Tibial nerve (tissue), 4 donors: ENCODE results near the gene EIF2AK2. TPM values are rescaled to one million over a fixed set of nuclear protein-coding genes. Genes with fewer than 3 reads are reported as not detected.

Source experiments
- DNase-seq, 2 donors: peaks; one replicate each; pipeline ENCODE4 v3.0.0-alpha.2; 2019; ENCODE audit warnings: low spot score in 2 of 2
- H3K27ac ChIP-seq, 4 donors: fragments of 200-600 bp; sonication (generic) in 3 of 4; one replicate each; pipeline ENCODE4 v1.5.1; 2017 to 2019; ENCODE audit warnings: mild to moderate bottlenecking in 1 of 4
- H3K27me3 ChIP-seq, 2 donors: fragments of 200-600 bp; sonication (generic) in 1 of 2; one replicate each; pipeline versions ENCODE4 v1.5.1 to v1.6.0; 2017 to 2019
- H3K36me3 ChIP-seq, 3 donors: fragments of 200-600 bp; sonication (generic); one replicate each; pipeline ENCODE4 v1.5.1; 2018 to 2019
- H3K4me1 ChIP-seq, 4 donors: fragments of 200-600 bp; sonication (generic) in 3 of 4; one replicate each; pipeline ENCODE4 v1.5.1; 2017 to 2019
- H3K4me3 ChIP-seq, 4 donors: fragments of 200-600 bp; sonication (generic) in 3 of 4; one replicate each; pipeline ENCODE4 v1.5.1; 2017 to 2019; ENCODE audit warnings: mild to moderate bottlenecking in 1 of 4, moderate library complexity in 1 of 4
- H3K9me3 ChIP-seq, 4 donors: fragments of 200-600 bp; sonication (generic) in 3 of 4; one replicate each; pipeline ENCODE4 v1.5.1; 2017 to 2019
- EP300 ChIP-seq, 2 donors: sonication (generic); formaldehyde crosslinking; IDR thresholded peaks; one replicate each; pipeline ENCODE4 v1.6.1; 2017; ENCODE audit warnings: antibody characterized with exemption in 2 of 2, mild to moderate bottlenecking in 1 of 2
- POLR2A ChIP-seq, 2 donors: fragments of 450-650 bp; IDR thresholded peaks; one replicate each; pipeline ENCODE4 v1.6.1; 2017; ENCODE audit warnings: antibody characterized with exemption in 2 of 2, mild to moderate bottlenecking in 2 of 2, moderate library complexity in 2 of 2
- WGBS, 2 donors: methylation state at CpG; one replicate each; pipeline ENCODE4 v1.1.5; 2018; 5-methylcytosine and 5-hydroxymethylcytosine counted together
- total RNA-seq, 4 donors: library from RNA; depleted of rRNA; stranded (reverse); fragments of >200 nt; gene quantifications; one replicate each; pipeline ENCODE4 v1.1.0, GENCODE V29; 2016
- TF ChIP-seq, protein P1 (sequence below), 5 experiments: fragments of 200-600 bp in 3 of 5; fragments of 450-650 bp in 2 of 5; sonication (generic) in 3 of 5; IDR thresholded peaks; one replicate each; pipeline ENCODE4 v1.5.1; 2016 to 2019; ENCODE audit warnings: antibody characterized with exemption in 5 of 5, mild to moderate bottlenecking in 3 of 5, moderate library complexity in 2 of 5

Gene EIF2AK2
- total RNA-seq, 4 donors from 2014 or later, result 21.6 to 36.0 (median 25.7) TPM

DNA sequence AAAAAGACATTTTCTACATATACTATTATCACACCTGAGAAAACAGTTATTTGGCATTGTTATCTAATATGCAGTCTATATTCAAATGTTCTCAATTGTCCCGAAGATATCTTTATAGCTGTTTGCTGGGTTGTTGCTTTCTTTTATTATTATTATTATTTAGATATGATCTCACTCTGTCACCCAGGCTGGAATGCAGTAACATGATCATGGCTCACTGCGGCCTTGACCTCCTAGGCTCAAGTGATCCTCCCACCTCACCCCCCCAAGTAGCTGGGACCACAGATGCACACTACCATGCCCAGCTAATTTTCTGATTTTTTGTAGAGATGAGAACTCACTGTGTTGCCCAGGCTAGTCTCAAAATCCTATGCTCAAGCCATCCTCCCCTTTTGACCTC lies 52.6 kb downstream of the EIF2AK2 start:
- 93% methylated on average over 2 of the region's 2 CpGs for WGBS, 2 donors
- H3K4me3 ChIP-seq, result no peak overlapping the region
- H3K27me3 ChIP-seq, result no peaks in the 10 kb centered on the region
- H3K4me1 ChIP-seq, result no peaks in the 10 kb centered on the region
- TF ChIP-seq POLR2A (IDR thresholded peaks at IDR 0.05) (no peak), EP300 (IDR thresholded peaks at IDR 0.05) (no peak)
- TF ChIP-seq, protein P1, sequence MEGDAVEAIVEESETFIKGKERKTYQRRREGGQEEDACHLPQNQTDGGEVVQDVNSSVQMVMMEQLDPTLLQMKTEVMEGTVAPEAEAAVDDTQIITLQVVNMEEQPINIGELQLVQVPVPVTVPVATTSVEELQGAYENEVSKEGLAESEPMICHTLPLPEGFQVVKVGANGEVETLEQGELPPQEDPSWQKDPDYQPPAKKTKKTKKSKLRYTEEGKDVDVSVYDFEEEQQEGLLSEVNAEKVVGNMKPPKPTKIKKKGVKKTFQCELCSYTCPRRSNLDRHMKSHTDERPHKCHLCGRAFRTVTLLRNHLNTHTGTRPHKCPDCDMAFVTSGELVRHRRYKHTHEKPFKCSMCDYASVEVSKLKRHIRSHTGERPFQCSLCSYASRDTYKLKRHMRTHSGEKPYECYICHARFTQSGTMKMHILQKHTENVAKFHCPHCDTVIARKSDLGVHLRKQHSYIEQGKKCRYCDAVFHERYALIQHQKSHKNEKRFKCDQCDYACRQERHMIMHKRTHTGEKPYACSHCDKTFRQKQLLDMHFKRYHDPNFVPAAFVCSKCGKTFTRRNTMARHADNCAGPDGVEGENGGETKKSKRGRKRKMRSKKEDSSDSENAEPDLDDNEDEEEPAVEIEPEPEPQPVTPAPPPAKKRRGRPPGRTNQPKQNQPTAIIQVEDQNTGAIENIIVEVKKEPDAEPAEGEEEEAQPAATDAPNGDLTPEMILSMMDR (IDR thresholded peaks at IDR 0.05), result no peak
- no peak for DNase-seq
- no peaks in the 10 kb centered on the region for H3K9me3 ChIP-seq
- peaks cover 0 to 86% (median 12%) of the 10 kb centered on the region in 3 donors for H3K36me3 ChIP-seq
- H3K27ac ChIP-seq, result no peak overlapping the region

DNA sequence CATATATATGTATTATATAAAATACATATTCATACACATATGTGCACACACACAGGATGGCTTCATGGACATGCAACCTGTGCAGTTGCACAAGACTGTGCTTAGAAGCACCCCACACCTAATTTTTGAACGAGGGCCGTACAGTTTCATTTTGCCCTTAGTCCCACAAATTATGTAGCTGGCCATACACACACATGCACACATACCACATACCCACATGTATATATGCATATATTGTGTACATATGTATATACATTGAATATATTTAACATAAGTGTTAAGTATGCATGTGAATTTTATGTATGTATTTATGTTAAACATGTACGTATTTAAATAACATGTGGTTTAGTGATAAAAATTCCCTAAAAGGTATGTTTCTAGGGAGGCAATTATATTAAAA lies 54.2 kb downstream of the EIF2AK2 start:
- no peaks in the 10 kb centered on the region for H3K4me1 ChIP-seq
- H3K9me3 ChIP-seq, result no peaks in the 10 kb centered on the region
- no peak overlapping the region for H3K4me3 ChIP-seq
- 90 to 94% methylated on average over 3 of the region's 3 CpGs for WGBS, 2 donors
- DNase-seq, result no peak
- H3K27me3 ChIP-seq, result no peaks in the 10 kb centered on the region
- no peak overlapping the region for H3K27ac ChIP-seq
- peaks cover 0 to 84% (median 8%) of the 10 kb centered on the region in 3 donors for H3K36me3 ChIP-seq
- TF ChIP-seq POLR2A (IDR thresholded peaks at IDR 0.05), result no peak
- TF ChIP-seq, protein P1 (IDR thresholded peaks at IDR 0.05), result no peak

DNA sequence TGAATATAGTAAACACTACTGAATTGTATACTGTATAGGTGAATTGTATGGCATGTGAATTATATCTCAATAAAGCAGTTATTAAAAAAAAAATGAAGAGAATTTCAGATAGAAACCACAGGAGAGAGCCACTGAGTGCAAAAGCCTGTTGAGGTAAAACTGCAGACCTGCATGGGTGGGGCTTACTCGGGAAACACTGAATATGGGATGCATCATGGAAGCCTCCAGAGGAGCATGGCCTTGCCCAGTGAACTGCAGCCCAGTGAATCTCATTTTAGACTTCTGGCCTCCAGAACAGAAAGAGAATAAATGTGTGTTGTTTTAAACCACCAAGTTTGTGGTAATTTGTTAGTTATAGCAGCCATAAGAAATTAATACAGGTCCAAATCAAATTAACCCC lies 56.7 kb downstream of the EIF2AK2 start:
- DNase-seq, result no peak
- Histone ChIP-seq H3K36me3 (peaks cover 0 to 82% (median 0%) of the 10 kb centered on the region in 3 donors), H3K4me1 (no peaks in the 10 kb centered on the region), H3K4me3 (no peak overlapping the region), H3K27me3 (no peaks in the 10 kb centered on the region), H3K9me3 (no peaks in the 10 kb centered on the region), H3K27ac (no peak overlapping the region)
- 59 to 79% methylated on average over 1 of the region's 1 CpG for WGBS, 2 donors
- no peak for TF ChIP-seq EP300 (IDR thresholded peaks at IDR 0.05)
- TF ChIP-seq POLR2A (IDR thresholded peaks at IDR 0.05), result no peak
- TF ChIP-seq, protein P1 (IDR thresholded peaks at IDR 0.05), result no peak

DNA sequence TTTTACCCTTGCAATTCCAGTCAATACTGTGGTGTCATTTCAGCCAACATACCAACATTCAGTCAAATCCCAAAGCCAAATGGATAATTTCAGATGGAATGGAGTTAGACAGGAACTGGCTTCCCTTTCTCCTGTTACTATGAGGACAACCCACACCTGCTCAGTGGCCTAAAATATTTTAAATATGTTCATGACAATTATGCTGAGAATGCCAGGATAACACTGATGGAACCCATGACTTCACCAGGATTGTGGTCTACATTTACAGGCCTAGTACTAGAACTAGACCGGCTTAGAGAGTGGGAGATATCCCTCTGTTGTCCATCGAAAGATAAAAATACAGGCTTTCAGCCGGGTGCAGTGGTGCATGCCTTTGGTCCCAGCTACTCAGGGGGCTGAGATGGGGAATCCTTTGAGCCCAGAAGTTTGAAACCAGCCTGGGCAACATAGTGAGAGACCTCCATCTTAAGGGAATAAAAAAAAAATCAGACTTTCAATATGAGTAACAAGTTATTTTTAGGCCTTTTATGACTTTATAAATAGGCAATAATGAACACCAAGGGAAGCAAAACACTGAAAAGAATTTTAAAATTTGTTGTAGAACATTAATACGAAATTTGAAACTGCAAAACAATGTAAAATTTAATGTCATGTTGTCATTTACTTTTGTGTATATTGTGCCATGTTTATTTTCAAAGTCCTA lies 58.2 kb downstream of the EIF2AK2 start:
- TF ChIP-seq EP300 (IDR thresholded peaks at IDR 0.05) (no peak), POLR2A (IDR thresholded peaks at IDR 0.05) (no peak)
- TF ChIP-seq, protein P1 (IDR thresholded peaks at IDR 0.05), result no peak
- no peaks in the 10 kb centered on the region for H3K9me3 ChIP-seq
- H3K4me1 ChIP-seq, result no peaks in the 10 kb centered on the region
- H3K36me3 ChIP-seq, result peaks cover 0 to 92% (median 0%) of the 10 kb centered on the region in 3 donors
- no peak overlapping the region for H3K27ac ChIP-seq
- H3K4me3 ChIP-seq, result no peak overlapping the region
- H3K27me3 ChIP-seq, result no peaks in the 10 kb centered on the region
- 90 to 92% methylated on average over 4 of the region's 4 CpGs for WGBS, 2 donors
- DNase-seq, result no peak

DNA sequence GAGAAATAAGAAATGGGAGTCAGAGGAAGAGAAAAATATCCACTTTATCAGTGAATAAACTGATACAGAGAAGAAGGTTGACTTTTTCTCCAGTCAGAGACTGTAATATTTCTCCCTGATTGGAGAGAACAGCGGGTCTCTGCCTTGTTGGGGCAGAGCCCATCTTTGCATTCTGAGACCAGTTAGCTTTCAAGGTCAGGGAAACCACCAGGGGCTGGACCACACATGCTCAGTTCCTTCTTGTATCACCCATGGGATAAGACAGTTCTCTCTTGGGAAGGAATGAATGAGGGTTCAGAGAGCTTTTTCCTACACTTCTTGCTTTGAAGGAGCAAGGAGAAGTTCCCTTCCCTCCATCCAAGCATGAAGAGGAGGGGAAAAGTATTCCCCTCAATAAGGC lies 60.2 kb downstream of the EIF2AK2 start:
- Histone ChIP-seq H3K36me3 (peaks cover 0 to 92% (median 0%) of the 10 kb centered on the region in 3 donors), H3K27me3 (no peaks in the 10 kb centered on the region)
- WGBS, 2 donors, result 89 to 100% methylated on average over 1 of the region's 1 CpG

More for the DNA sequence above, 60.2 kb downstream of the EIF2AK2 start:
- Histone ChIP-seq H3K9me3 (no peaks in the 10 kb centered on the region), H3K27ac (no peak overlapping the region), H3K4me1 (no peaks in the 10 kb centered on the region), H3K4me3 (no peak overlapping the region)
- no peak for DNase-seq
- TF ChIP-seq, protein P1 (IDR thresholded peaks at IDR 0.05), result no peak
- TF ChIP-seq EP300 (IDR thresholded peaks at IDR 0.05) (no peak), POLR2A (IDR thresholded peaks at IDR 0.05) (no peak)
